HEK293 (cell line): Measurements from ENCODE around the gene TATDN2.
A peak's percentile ranks its signal among the peaks of the same experiment; 100 is the strongest.

Experiments used
- CTCF ChIP-seq: fragments of 450-650 bp; formaldehyde crosslinking; IDR thresholded peaks from 2 replicates; pipeline ENCODE4 v1.5.1; 2016; ENCODE audit warnings: missing biosample characterization, missing genetic modification characterization
- GFI1B ChIP-seq: fragments of 450-650 bp; formaldehyde crosslinking; IDR thresholded peaks from 2 replicates; pipeline ENCODE4 v1.5.1; 2016; ENCODE audit warnings: missing biosample characterization, missing genetic modification characterization
- GLIS1 ChIP-seq: fragments of 450-650 bp; formaldehyde crosslinking; IDR thresholded peaks from 2 replicates; pipeline ENCODE4 v1.5.1; 2016; ENCODE audit warnings: missing biosample characterization, missing genetic modification characterization
- KLF1 ChIP-seq: fragments of 450-650 bp; formaldehyde crosslinking; IDR thresholded peaks from 2 replicates; pipeline ENCODE4 v1.5.1; 2016; ENCODE audit warnings: missing biosample characterization, missing genetic modification characterization
- KLF7 ChIP-seq: fragments of 450-650 bp; formaldehyde crosslinking; IDR thresholded peaks from 2 replicates; pipeline ENCODE4 v1.5.1; 2016; ENCODE audit warnings: missing biosample characterization, missing genetic modification characterization, borderline replicate concordance
- PRDM1 ChIP-seq: fragments of 450-650 bp; formaldehyde crosslinking; IDR thresholded peaks from 2 replicates; pipeline ENCODE4; 2016; ENCODE audit warnings: missing biosample characterization, missing genetic modification characterization
- SCRT1 ChIP-seq: fragments of 450-650 bp; formaldehyde crosslinking; IDR thresholded peaks from 2 replicates; pipeline ENCODE4 v1.5.1; 2016; ENCODE audit warnings: missing biosample characterization, missing genetic modification characterization, borderline replicate concordance
- ZBTB17 ChIP-seq: fragments of 450-650 bp; formaldehyde crosslinking; IDR thresholded peaks from 2 replicates; pipeline ENCODE4 v1.5.1; 2016; ENCODE audit warnings: missing biosample characterization, missing genetic modification characterization
- ZBTB48 ChIP-seq: fragments of 450-650 bp; formaldehyde crosslinking; IDR thresholded peaks from 2 replicates; pipeline ENCODE4 v1.5.1; 2016; ENCODE audit warnings: missing biosample characterization, missing genetic modification characterization
- ZFP37 ChIP-seq: fragments of 450-650 bp; formaldehyde crosslinking; IDR thresholded peaks from 2 replicates; pipeline ENCODE4 v1.5.1; 2016; ENCODE audit warnings: missing biosample characterization, missing genetic modification characterization
- ZNF138 ChIP-seq: fragments of 450-650 bp; formaldehyde crosslinking; IDR thresholded peaks from 2 replicates; pipeline ENCODE4 v1.5.1; 2016; ENCODE audit warnings: missing biosample characterization, missing genetic modification characterization, borderline replicate concordance
- ZNF148 ChIP-seq: fragments of 450-650 bp; formaldehyde crosslinking; IDR thresholded peaks from 2 replicates; pipeline ENCODE4 v1.5.0; 2017; ENCODE audit warnings: missing biosample characterization, missing genetic modification characterization, borderline replicate concordance
- ZNF169 ChIP-seq: fragments of 450-650 bp; formaldehyde crosslinking; IDR thresholded peaks from 2 replicates; pipeline ENCODE4 v1.5.1; 2016; ENCODE audit warnings: missing biosample characterization, missing genetic modification characterization
- ZNF175 ChIP-seq: fragments of 450-650 bp; formaldehyde crosslinking; IDR thresholded peaks from 2 replicates; pipeline ENCODE4 v1.5.1; 2016; ENCODE audit warnings: missing biosample characterization, missing genetic modification characterization
- ZNF24 ChIP-seq: fragments of 450-650 bp; formaldehyde crosslinking; IDR thresholded peaks from 2 replicates; pipeline ENCODE4 v1.5.1; 2016; ENCODE audit warnings: missing biosample characterization, missing genetic modification characterization
- ZNF248 ChIP-seq: fragments of 450-650 bp; formaldehyde crosslinking; IDR thresholded peaks from 2 replicates; pipeline ENCODE4 v1.5.1; 2017; ENCODE audit warnings: missing biosample characterization, missing genetic modification characterization
- ZNF292 ChIP-seq: fragments of 450-650 bp; formaldehyde crosslinking; IDR thresholded peaks from 2 replicates; pipeline ENCODE4 v1.5.1; 2016; ENCODE audit warnings: low read depth, missing biosample characterization, missing genetic modification characterization, borderline replicate concordance
- ZNF335 ChIP-seq: fragments of 450-650 bp; formaldehyde crosslinking; conservative IDR thresholded peaks from 2 replicates; pipeline ENCODE4 v1.5.1; 2016; ENCODE audit warnings: missing biosample characterization, missing genetic modification characterization
- ZNF510 ChIP-seq: fragments of 450-650 bp; formaldehyde crosslinking; IDR thresholded peaks from 2 replicates; pipeline ENCODE4 v1.5.1; 2018; ENCODE audit warnings: mild to moderate bottlenecking, missing genetic modification characterization, missing biosample characterization; ENCODE audit not compliant: insufficient replicate concordance
- ZNF521 ChIP-seq: fragments of 450-650 bp; formaldehyde crosslinking; IDR thresholded peaks from 2 replicates; pipeline ENCODE4 v1.5.1; 2017; ENCODE audit warnings: missing biosample characterization, mild to moderate bottlenecking, missing genetic modification characterization
- ZNF530 ChIP-seq: fragments of 450-650 bp; formaldehyde crosslinking; IDR thresholded peaks from 2 replicates; pipeline ENCODE4 v1.5.1; 2016; ENCODE audit warnings: low read depth, missing biosample characterization, missing genetic modification characterization
- ZNF548 ChIP-seq: fragments of 450-650 bp; formaldehyde crosslinking; IDR thresholded peaks from 2 replicates; pipeline ENCODE4 v1.5.1; 2016; ENCODE audit warnings: missing biosample characterization, missing genetic modification characterization
- ZNF561 ChIP-seq: fragments of 450-650 bp; IDR thresholded peaks from 2 replicates; pipeline ENCODE4 v1.5.1; 2018; ENCODE audit warnings: missing biosample characterization, missing genetic modification characterization, borderline replicate concordance
- ZNF585B ChIP-seq: fragments of 450-650 bp; formaldehyde crosslinking; IDR thresholded peaks from 2 replicates; pipeline ENCODE4 v1.5.1; 2016; ENCODE audit warnings: missing biosample characterization, missing genetic modification characterization
- ZNF596 ChIP-seq: fragments of 450-650 bp; IDR thresholded peaks from 2 replicates; pipeline ENCODE4 v1.5.0; 2018; ENCODE audit warnings: missing biosample characterization, mild to moderate bottlenecking, missing genetic modification characterization, moderate library complexity
- ZNF621 ChIP-seq: fragments of 450-650 bp; formaldehyde crosslinking; IDR thresholded peaks from 2 replicates; pipeline ENCODE4 v1.5.1; 2017; ENCODE audit warnings: missing biosample characterization, missing genetic modification characterization
- ZNF626 ChIP-seq: fragments of 450-650 bp; sonication (Bioruptor Pico); formaldehyde crosslinking; IDR thresholded peaks from 2 replicates; pipeline ENCODE4 v1.5.1; 2018; ENCODE audit warnings: missing biosample characterization, missing genetic modification characterization, inconsistent platforms
- ZNF692 ChIP-seq: fragments of 450-650 bp; formaldehyde crosslinking; IDR thresholded peaks from 2 replicates; pipeline ENCODE4 v1.5.1; 2016; ENCODE audit warnings: missing biosample characterization, missing genetic modification characterization
- ZNF76 ChIP-seq: fragments of 450-650 bp; formaldehyde crosslinking; IDR thresholded peaks from 2 replicates; pipeline ENCODE4; 2016; ENCODE audit warnings: low read depth, missing biosample characterization, missing genetic modification characterization, borderline replicate concordance
- ZNF777 ChIP-seq: fragments of 450-650 bp; formaldehyde crosslinking; IDR thresholded peaks from 2 replicates; pipeline ENCODE4 v1.5.1; 2017; ENCODE audit warnings: missing biosample characterization, missing genetic modification characterization, borderline replicate concordance
- ZNF830 ChIP-seq: fragments of 450-650 bp; IDR thresholded peaks from 2 replicates; pipeline ENCODE4 v1.5.0; 2018; ENCODE audit warnings: missing biosample characterization, missing genetic modification characterization, low read depth, mild to moderate bottlenecking, moderate library complexity
- TF ChIP-seq, protein P1 (sequence below): fragments of 450-650 bp; formaldehyde crosslinking; IDR thresholded peaks from 2 replicates; pipeline ENCODE4 v1.5.1; 2017; ENCODE audit warnings: missing biosample characterization, mild to moderate bottlenecking, missing genetic modification characterization, moderate library complexity
- TF ChIP-seq, protein P2 (sequence below): fragments of 450-650 bp; formaldehyde crosslinking; IDR thresholded peaks from 2 replicates; pipeline ENCODE4 v1.5.1; 2017; ENCODE audit warnings: missing biosample characterization, missing genetic modification characterization

The TATDN2 gene

DNA sequence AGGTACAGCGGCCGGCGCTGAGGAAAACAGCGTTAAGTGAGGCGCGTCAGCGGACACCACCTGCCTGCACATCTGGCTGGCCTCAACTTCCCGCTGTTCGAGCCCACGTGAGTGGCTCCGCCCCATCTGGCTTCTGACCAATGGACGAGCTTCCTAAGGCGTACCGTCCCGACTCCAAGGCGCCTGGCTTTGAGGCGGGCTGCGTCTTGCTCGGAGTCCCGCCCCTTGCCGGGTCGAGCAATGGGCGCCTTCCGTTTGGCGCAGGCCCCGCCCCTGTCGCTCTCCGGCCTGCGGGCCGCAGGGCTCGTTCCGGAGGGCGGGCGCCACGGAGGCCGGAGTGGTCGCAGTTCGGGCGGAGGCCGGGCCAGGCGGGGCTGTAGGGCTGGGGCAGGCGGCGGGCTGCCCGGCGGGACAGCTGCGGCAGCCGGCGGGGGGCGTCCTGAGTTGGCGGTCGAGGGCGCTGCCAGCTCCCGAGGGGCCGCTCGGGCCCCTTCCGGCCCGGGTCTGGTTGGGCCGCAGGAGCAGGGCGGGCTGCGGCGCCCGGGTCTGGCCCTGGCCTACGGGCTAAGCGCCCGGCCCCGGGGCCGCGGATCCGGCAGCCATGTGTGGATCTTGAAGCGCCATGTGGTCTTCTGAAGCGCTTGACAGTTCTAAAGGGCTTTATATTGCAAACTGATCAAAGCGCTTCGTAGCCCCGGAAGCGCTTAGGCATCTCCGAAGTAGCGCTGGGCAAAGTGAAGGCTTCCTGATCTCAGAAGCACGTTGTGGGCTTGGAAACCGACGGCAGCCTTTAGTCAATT, at the start of gene TATDN2 (continued):
- no peak for TF ChIP-seq ZNF548 (tag by site-specific recombination)
- TF ChIP-seq ZNF335 (tag by site-specific recombination), result no peak
- TF ChIP-seq ZNF24 (tag by site-specific recombination), result no peak
- no peak for TF ChIP-seq GFI1B (tag by site-specific recombination)
- TF ChIP-seq ZNF585B (tag by site-specific recombination), result no peak
- TF ChIP-seq ZNF621 (tag by site-specific recombination), result no peak
- TF ChIP-seq ZNF138 (tag by site-specific recombination), result no peak
- TF ChIP-seq ZBTB48 (tag by site-specific recombination), result no peak
- TF ChIP-seq, protein P1, sequence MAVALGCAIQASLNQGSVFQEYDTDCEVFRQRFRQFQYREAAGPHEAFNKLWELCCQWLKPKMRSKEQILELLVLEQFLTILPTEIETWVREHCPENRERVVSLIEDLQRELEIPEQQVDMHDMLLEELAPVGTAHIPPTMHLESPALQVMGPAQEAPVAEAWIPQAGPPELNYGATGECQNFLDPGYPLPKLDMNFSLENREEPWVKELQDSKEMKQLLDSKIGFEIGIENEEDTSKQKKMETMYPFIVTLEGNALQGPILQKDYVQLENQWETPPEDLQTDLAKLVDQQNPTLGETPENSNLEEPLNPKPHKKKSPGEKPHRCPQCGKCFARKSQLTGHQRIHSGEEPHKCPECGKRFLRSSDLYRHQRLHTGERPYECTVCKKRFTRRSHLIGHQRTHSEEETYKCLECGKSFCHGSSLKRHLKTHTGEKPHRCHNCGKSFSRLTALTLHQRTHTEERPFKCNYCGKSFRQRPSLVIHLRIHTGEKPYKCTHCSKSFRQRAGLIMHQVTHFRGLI, result peak; percentile 81; the same call in 1 of the 2 replicates
- no peak for TF ChIP-seq ZNF777 (tag by site-specific recombination)
- TF ChIP-seq ZNF248, result no peak
- TF ChIP-seq ZNF596, result peak; percentile 40; the same call in 1 of the 2 replicates
- TF ChIP-seq ZNF292 (tag by site-specific recombination), result no peak
- TF ChIP-seq PRDM1 (tag by site-specific recombination), result no peak
- no peak for TF ChIP-seq ZNF521
- TF ChIP-seq ZNF530 (tag by site-specific recombination), result no peak
- no peak for TF ChIP-seq ZFP37 (tag by site-specific recombination)
- no peak; the same call in 1 of the 2 replicates for TF ChIP-seq ZBTB17
- TF ChIP-seq KLF1 (tag by site-specific recombination), result no peak
- TF ChIP-seq, protein P2, sequence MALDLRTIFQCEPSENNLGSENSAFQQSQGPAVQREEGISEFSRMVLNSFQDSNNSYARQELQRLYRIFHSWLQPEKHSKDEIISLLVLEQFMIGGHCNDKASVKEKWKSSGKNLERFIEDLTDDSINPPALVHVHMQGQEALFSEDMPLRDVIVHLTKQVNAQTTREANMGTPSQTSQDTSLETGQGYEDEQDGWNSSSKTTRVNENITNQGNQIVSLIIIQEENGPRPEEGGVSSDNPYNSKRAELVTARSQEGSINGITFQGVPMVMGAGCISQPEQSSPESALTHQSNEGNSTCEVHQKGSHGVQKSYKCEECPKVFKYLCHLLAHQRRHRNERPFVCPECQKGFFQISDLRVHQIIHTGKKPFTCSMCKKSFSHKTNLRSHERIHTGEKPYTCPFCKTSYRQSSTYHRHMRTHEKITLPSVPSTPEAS (tag by site-specific recombination), result no peak
- no peak for TF ChIP-seq ZNF169 (tag by site-specific recombination)
- no peak for TF ChIP-seq ZNF510 (tag by site-specific recombination)
- 0 out of 2 replicates have a peak, but pooled peaks have one; percentile 30 for TF ChIP-seq ZNF692 (tag by site-specific recombination)
- TF ChIP-seq ZNF561 (tag by site-specific recombination), result peak; percentile 94
- TF ChIP-seq ZNF626 (tag by site-specific recombination), result no peak
- no peak for TF ChIP-seq ZNF175 (tag by site-specific recombination)
- TF ChIP-seq ZNF148, result no peak
- TF ChIP-seq KLF7, result no peak
- no peak for TF ChIP-seq GLIS1 (tag by site-specific recombination)
- no peak; the same call in 1 of the 2 replicates for TF ChIP-seq SCRT1 (tag by site-specific recombination)
- no peak for TF ChIP-seq ZNF76 (tag by site-specific recombination)
- TF ChIP-seq CTCF (tag by site-specific recombination), result no peak
- TF ChIP-seq ZNF830 (tag by site-specific recombination), result no peak
